Endothelial cell of hepatic sinusoid (primary cell): Measurements from ENCODE around the gene ZHX3.

Experiments used
- in situ Hi-C: cut with HindIII; loops from 2 replicates; pipeline ENCODE4 v1.10.0; 2017; ENCODE audit warnings: low sequenced_read_pairs

Gene ZHX3

DNA sequence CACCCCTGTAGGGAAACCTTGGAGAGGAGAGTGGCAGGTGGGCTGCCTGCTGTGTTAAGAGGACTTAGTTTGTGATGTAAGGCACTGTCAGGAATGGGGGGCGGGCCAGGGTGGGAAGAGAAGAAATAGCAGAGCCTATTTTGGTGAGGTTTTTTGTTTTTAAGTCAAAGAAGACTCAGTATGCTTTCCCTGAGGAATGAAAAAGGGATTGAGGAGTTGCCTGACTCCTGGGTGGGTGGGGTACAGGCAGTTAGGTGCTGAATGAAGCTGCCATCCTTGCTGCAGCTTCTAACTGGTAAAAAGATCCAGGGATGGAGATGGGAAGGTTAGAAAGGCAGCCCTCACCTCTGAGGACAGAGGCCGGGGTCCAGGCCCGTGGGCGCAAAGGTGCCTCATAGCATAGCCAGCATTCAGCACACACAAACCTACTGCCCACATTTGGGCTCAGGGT is 142.3 kb downstream of the ZHX3 start:
- in situ Hi-C loops, result no loop called here

DNA sequence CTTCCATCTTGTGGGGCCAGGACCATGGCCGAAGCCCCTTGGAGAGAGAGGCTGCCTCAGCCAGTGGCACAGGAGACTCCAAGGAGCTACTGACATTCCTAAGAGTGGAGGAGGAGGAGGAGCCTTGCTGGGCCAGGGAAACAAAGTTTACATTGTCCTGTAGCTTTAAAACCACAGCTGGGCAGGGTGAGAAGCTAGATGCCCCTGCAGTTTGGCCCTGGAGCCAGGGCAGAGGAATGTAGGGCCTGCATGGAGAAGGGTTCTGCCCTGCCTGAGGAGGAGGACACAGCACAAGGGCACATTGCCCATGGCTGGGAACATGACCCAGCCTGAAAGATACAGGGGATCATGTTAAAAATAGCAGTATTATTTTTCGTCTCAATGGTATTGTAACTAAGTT is 142.7 kb downstream of the ZHX3 start:
- in situ Hi-C loops, result no loop called here

DNA sequence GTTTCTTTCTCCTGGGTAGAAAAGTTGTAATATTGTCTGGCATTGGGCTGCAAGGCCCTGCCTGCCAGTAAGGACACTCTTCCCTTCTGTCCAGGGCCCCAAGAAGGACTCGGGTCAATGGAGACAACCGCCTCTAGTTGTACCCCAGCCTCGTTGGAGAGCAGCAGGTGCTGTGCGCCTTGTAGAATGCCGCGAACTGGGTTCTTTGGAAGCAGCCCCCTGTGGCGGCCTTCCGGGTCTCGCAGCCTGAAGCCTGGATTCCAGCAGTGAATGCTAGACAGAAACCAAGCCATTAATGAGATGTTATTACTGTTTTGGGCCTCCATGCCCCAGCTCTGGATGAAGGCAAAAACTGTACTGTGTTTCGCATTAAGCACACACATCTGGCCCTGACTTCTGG is 143.2 kb downstream of the ZHX3 start:
- in situ Hi-C loops, result no loop called here

DNA sequence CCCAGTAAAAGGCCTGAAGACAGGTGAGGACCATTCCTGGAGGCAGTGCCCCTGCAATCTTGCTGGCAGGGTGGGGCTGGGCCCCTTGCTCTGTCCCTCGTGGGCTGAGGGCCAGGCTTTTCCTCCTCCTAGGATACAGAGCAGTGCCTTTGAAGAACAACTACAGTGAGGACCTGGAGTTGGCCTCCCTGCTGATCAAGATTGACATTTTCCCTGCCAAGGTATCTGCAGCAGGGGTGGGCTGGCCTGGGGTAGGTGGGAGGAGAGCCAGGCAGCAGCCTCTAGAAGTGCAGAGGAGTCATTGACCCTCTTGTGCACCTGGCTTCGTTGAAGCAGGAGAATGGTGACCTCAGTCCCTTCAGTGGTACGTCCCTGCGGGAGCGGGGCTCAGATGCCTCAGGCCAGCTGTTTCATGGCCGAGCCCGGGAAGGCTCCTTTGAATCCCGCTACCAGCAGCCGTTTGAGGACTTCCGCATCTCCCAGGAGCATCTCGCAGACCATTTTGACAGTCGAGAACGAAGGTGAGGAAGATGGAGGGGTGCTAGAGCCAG is 143.7 kb downstream of the ZHX3 start:
- in situ Hi-C loops, result no loop called here

DNA sequence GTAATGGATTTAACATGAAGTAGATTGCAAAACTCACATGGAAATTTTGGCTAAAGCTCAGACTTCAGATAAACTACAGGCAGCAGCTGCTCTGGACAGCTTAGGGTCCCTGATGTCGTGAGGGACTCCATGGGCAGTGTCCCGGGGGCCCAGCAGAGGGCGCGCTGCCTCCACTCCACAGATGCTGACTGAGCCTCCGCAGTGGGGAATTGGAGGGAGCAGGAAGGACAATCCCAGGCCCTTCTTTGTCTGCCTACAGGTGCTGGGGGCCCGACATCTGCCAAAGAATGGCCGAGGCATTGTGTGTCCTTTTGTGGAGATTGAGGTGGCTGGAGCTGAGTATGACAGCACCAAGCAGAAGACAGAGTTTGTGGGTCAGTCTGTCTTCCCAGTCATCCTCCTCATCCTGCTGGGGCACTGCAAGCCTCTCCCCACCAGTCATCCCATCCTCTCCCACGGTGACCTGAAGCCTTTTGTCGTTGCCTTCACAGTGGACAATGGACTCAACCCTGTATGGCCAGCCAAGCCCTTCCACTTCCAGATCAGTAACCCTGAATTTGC is 144.3 kb downstream of the ZHX3 start:
- in situ Hi-C loops, result no loop called here

DNA sequence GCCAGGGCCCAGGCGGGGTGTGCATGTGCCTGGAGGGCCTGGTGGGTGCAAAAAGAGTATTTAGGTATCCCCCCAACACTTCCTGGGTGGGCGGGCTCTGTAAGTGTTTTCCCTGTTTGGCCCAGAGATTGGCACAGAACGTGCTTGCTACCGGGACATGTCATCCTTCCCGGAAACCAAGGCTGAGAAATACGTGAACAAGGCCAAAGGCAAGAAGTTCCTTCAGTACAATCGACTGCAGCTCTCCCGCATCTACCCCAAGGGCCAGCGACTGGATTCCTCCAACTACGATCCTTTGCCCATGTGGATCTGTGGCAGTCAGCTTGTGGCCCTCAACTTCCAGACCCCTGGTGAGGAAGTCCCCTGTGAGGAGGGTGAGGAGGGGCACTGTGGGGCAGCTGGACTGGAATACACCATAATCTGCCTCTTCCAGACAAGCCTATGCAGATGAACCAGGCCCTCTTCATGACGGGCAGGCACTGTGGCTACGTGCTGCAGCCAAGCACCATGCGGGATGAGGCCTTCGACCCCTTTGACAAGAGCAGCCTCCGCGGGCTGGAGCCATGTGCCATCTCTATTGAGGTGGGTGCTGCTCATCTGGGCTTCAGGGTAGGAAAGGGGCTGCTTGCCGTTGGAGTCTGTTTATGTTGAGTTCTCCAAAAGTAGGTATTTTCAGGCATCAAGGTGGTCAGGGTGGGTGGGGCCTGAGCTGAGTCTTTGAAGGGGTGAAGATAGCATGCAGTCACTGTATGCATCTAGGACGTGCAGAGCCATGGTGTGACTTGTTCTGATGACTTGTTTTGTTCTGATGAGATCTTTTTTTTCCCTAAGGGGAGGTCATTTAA is 145.0 kb downstream of the ZHX3 start:
- in situ Hi-C loops, result no loop called here

DNA sequence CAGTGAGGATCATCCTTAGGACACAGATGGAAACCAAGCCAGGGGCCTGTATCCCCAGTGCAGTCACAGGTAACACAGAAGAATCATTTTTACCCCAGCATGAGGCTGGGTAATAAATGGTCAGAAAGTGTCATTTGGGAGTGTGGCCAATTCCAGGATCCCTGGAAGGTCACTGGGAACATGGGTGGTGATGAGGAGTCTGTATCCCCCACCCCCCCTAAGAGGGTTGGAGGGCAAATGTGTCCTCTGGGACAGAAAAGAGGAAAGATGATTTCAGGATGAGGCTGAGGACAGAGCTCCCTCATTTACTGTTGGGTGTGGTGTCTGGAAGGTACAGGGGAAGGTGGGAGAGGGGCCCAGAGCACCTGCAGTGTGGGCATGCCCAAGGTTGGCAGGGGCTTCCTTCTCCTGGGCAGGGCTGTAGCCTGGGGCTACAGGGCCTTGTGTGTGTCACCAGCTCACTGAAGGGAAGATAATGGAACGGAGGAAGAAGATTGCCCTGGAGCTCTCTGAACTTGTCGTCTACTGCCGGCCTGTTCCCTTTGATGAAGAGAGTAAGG is 145.7 kb downstream of the ZHX3 start:
- in situ Hi-C loops, result no loop called here

DNA sequence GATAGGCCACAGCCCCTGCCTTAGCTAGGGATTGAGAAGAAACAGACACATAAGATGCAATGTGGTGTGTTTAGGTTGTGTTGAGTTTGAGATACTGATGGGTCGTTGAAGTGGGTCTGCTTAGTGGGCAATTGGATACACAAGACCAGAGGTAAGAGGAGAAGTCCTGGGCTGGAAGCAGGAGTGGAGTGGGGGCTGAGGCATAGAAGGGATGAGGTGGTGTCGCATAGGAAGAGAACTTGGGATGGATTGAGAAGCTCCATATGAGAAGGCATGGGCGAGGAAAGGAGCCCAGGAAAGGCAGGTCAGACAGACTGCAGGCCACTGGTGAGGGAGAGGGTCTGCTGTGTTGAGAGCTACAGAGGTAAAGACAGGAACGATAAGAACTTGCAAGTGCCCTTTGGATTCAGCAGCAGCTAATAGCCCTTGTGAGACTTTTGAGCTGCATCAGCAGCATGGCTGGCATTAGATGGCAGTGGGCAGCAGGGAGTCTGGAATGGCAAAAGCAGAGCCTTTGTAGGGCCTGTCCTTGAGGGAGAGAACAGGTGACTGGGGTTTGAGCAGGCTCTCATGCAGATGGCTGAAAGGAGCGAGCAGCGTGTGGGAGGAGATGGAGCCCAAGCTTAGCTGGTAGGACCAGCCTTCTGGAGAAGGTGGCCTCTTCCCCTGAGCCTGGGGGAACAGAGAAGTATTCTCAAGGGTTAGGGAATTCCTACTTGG is 147.0 kb downstream of the ZHX3 start:
- in situ Hi-C loops, result no loop called here

DNA sequence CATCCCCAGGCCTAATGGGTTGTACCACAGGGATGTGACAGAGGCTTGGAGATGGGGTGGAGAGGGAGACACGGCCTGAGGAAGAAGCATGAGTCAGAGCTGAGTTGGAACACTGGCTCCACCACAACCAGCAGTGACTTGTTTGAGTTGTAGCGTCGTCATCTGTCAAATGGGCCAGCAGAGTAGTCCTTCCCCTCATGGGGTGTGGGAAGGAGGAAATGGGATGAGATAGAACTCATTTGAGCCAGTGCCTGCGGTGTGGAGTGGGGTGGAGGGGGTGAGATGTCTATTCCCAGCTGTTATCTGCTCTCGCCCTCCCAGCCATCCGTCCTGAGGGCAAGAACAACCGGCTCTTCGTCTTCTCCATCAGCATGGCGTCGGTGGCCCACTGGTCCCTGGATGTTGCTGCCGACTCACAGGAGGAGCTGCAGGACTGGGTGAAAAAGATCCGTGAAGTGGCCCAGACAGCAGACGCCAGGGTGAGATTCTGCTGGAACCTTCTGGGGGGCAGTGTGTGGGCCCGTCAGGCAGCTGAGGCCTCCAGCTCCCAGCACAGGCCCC is 147.7 kb downstream of the ZHX3 start:
- in situ Hi-C loops, result no loop called here

DNA sequence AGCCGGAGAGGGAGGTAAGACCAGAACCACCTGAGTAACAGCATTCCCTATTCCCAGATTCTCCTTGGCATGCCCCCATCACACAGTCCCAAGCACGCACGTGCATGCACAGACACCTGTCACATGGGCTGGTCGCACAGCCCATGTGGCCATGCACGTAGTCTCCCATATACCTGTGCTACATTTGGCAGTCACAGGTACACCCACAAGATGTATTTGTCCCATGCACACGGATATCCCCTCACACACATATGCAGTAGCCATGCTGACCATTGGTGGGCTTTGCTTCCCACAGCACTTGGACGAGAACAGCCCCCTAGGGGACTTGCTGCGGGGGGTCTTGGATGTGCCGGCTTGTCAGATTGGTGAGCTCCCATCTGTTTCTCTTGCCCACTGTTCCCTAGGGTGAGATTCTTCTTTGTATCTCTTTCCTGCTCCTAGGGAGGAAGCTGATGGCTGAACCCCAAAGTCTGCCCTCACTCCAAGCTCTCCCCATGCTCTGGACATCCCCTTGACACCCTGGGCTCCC is 148.3 kb downstream of the ZHX3 start:
- in situ Hi-C loops, result no loop called here

DNA sequence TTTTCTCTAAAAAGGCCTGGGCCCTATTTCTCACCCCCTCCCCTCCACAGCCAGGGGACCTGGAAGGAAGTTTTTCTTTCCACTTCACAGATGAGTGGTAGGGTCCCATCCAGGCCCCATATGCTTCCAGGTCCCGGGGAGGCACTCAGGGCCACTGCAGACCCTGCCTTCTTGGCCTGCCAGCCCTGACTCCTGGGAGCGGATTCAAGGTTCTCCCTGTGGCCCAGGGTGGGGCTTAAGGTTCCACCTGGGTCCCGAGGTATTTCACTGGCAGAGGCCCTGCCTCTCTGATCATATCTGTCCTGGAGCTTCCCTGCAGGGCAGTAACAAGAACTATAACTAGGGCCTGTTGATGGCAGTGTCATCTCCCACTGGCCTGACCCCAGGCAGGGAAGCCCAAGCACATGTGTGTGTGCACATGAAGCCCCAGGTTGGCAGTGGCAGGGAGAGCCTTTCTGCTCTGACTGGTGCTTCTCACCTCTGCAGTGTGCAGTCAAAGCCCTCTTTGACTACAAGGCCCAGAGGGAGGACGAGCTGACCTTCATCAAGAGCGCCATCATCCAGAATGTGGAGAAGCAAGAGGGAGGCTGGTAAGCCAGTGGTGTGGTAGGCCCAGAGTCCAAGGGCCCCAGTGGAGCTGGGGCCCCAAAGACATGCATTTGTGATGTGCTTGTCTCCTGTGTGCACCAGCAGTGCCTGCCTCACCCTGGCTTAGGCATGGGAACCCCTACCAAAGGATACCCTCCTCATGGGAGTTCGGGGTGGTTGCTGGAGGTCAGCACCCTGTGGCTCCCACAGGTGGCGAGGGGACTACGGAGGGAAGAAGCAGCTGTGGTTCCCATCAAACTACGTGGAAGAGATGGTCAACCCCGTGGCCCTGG is 149.0 kb downstream of the ZHX3 start:
- in situ Hi-C loops, result no loop called here

DNA sequence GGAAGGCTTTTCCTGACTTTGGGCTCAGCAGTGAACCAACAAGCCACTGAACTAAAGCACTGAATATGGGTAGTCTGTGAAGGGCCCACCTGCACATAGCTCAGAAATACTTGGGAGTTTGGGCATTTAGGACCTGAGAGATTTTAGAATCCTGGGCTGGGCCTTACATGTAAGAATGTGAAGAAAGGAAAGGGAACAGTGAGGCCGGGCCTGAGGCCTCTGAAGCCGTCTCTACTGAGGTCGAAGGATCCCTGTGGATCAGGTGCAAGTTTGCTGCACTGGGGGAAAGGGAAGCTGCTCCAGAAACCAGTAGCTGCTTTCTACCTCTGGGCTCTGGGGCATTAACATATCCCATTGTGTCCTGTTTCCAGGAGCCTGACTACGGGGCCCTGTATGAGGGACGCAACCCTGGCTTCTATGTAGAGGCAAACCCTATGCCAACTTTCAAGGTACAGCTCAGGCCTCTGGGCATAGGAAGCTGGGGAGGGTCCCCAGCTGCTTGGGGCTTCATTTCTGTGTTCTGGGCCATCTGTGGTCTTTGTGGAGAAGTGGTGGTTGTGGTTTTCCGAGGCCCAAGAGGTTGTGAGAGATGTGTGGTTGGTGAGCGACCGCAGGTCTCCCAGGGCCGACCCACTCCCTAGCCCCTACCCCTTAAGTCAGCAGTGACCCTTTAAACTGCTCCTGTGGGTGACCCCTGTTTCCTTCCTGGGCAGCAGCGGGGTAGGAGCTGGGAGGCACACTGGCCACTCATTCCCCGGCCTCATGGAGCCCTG is 149.9 kb downstream of the ZHX3 start:
- in situ Hi-C loops, result no loop called here

DNA sequence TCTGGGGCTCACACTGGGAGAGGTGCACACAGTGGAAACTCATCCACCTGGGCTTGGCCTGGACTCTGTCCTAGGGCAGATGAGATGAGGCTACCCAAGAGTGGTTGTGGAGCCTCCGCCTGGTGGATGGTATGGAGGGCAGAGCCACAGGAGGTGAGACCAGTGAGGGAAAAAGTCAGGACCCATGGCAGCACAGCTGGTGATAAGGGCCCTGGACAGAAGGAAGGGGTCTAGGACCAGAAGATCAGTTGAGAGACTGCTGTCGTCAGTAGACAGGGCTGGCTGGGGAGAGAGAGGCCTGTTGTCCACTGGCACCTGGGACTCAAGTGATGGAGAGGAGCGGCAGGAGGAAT is 150.4 kb downstream of the ZHX3 start:
- in situ Hi-C loops, result no loop called here

DNA sequence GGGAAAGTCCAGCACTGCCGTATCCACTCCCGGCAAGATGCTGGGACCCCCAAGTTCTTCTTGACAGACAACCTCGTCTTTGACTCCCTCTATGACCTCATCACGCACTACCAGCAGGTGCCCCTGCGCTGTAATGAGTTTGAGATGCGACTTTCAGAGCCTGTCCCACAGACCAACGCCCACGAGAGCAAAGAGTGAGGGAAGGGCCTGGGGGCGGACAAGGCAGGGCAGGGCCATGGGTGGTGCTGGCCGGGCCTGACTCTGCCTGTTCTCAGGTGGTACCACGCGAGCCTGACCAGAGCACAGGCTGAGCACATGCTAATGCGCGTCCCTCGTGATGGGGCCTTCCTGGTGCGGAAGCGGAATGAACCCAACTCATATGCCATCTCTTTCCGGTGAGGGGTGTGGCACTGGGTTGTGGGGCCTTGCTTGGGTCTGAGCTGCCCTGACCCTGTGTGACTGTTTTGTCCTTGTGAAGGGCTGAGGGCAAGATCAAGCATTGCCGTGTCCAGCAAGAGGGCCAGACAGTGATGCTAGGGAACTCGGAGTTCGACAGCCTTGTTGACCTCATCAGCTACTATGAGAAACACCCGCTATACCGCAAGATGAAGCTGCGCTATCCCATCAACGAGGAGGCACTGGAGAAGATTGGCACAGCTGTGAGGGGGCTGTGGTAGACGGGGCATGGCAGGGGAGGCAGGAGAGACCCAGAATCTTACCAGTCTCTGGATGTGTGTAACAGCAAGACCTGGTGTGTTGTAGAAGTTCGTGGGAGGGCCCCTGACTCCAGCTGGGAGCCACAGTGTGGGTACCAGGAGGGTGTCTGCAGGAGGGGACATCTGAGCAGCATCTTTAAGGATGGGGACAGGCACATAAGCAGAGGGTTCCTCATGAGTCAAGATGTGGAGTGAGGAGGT is 151.1 kb downstream of the ZHX3 start:
- in situ Hi-C loops, result no loop called here

DNA sequence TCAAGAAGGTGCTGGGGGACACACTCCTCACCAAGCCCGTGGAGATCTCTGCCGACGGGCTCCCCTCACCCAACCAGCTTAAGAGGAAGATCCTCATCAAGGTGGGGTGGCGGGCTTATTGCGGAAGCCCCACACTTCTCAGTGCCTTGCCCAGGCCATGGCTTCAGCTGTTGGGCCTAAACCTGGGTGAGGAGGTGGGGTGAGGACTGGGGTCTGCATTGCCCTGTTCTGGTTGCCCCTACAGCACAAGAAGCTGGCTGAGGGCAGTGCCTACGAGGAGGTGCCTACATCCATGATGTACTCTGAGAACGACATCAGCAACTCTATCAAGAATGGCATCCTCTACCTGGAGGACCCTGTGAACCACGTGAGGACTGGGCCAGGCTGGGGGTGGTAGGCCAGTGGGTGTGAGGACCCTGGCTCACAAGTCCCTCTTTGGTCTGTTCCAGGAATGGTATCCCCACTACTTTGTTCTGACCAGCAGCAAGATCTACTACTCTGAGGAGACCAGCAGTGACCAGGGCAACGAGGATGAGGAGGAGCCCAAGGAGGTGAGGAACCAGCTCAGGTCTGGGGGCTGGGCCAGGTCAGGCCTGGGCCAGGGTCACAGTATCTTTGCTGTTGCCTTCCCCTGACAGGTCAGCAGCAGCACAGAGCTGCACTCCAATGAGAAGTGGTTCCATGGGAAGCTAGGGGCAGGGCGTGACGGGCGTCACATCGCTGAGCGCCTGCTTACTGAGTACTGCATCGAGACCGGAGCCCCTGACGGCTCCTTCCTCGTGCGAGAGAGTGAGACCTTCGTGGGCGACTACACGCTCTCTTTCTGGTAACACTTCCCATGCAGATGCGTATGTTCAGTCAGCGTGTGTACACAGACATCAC is 152.3 kb downstream of the ZHX3 start:
- in situ Hi-C loops, result no loop called here

DNA sequence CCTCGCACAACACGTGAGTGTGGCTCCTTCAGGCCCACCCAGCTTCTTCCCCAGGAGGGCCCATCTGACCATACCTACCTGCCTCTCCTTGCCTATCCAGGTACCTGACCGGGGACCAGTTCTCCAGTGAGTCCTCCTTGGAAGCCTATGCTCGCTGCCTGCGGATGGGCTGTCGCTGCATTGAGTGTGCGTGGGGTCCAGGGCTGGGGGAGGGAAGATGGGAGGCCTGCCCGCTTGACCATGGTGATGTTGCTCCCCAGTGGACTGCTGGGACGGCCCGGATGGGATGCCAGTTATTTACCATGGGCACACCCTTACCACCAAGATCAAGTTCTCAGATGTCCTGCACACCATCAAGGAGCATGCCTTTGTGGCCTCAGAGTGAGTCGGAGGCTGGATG is 153.7 kb downstream of the ZHX3 start:
- in situ Hi-C loops, result no loop called here

DNA sequence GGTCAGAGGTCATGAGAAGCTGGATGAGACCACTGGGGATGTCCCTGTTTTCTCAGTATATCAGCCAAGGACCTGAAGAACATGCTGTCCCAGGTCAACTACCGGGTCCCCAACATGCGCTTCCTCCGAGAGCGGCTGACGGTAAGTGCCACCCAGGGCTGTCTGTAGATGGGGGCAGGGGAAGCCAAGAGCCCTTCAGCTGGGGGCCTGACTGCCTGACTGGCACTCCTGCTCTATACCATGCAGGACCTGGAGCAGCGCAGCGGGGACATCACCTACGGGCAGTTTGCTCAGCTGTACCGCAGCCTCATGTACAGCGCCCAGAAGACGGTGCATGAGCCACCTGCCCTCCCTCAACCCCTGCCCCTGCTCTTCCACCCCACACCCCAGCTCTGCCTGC is 155.1 kb downstream of the ZHX3 start:
- in situ Hi-C loops, result no loop called here
